GM21619 (cell line): ENCODE measurements around the gene MKS1.

ENCODE experiments used
- ATAC-seq: cut with Tn5 transposase; IDR thresholded peaks from one replicate; pipeline ENCODE4 v1.9.1; 2021; ENCODE audit not compliant: unreplicated experiment

Gene MKS1

DNA sequence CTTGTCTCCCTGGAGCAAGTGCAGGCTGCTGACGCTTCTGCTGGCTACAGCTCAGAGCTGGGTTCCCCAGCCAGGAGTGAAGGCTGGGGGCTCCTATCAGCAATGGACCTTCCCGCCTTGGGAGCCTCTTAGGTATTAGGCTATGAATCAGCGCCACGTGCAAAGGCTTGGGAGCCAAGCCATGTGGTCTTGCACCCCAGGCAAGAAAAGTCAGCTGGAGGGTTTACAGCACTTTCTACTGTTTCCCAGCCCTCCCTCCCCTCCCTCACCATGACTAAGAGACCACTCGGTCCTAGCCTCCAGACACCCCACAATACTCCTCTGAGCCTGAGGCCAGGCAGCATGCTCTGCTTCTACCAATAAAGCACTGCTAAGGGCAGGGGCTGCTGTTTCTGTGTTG is 14.3 kb downstream of the MKS1 start:
- ATAC-seq: no peak

DNA sequence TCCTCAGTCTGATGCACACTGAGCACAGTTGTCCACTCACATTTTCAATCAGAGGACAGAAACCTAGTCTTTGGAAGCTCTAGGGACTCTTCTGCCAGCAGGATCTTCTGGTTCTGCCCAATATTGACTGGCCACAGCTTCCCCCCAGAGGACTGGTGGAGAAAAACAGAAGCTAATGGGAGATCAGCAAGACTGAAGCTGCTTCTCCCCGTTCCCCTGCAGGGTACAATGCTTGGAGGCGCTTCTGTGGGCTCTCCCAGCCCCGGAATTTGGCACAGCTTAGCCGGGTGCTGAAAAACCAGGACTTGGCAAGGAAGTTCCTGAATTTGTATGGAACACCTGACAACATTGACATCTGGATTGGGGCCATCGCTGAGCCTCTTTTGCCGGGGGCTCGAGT is 16.2 kb downstream of the MKS1 start:
- ATAC-seq: no peak

- no peak for ATAC-seq
These were observed 18.9 kb downstream of the MKS1 start for GRCh38 chr17:58200024-58200633.

DNA sequence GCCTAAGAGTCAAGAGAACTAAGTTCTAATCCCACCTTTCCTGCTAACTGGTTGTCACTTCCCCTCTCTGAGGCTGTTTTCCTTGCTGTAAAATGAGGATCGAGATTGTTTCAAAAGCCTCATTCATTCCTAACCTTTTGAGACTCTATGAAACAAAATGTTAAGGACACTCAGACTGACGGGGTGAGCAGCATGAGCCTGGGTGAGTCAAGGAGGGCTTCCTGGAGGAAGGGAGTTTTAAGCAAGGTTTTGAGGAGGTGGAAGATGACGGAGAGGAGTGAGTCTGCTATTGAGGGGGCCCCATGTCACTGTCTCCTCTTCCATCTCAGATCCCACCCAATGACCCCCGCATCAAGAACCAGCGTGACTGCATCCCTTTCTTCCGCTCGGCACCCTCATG is 22.4 kb downstream of the MKS1 start:
- no peak for ATAC-seq

DNA sequence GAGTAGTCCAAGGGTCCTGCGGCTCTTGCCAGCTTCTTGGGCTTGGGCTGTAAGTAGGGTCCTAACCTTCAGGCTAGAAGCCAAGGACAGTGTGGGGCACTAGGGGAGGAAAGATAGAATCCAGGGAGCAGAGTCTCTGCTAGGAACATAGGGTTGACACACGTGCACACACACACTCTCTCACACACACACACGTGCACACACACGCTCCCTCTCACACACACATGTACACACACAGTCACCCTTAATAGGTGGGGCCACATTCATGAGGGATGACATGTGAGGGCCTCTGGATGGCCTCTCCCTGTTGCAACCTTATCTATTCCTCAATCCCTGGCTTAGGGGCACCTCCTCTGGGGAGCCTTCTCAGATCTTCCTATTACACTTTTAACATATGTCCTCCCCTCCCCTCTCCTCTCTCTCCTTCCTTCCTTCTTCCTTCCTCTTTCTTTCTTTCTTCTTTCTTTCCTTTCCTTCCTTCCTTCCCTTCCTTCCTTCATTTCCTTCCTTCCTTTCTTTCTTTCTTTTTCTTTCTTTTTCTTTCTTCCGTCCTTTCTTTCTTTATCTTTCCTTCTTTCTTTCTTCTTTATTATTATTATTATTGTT is 23.4 kb downstream of the MKS1 start:
- no peak for ATAC-seq

DNA sequence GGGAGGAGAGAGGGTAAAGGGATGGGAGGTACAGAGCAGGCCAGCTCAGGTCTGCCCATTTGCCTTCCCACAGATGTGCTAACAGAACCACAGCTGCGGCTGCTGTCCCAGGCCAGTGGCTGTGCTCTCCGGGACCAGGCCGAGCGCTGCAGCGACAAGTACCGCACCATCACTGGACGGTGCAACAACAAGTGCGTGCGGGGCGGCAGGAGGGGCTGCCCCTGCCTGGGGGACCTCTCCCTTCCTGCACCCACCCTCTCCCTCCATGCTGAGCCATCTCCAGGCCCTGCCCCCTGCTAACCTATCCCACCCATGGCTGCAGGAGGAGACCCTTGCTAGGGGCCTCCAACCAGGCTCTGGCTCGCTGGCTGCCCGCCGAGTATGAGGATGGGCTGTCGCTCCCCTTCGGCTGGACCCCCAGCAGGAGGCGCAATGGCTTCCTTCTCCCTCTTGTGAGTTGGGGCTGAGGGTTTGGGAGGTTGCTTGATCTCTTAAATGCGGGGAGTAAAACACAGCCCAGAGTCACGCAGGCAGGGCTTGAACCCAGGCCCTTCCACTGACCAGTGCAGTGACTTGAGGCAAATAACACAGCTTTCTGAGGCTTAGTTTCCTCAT is 25.3 kb downstream of the MKS1 start:
- no peak for ATAC-seq

GRCh38 chr17:58192612-58193011 is 26.4 kb downstream of the MKS1 start, which contains the start of gene EPX:
TSS of gene EPX (plus strand) at chr17:58192726. CDS start at chr17:58192847, 121 bp downstream.
- ATAC-seq: no peak

GRCh38 chr17:58191241-58191896 is 27.7 kb downstream of the MKS1 start:
- ATAC-seq: no peak

DNA sequence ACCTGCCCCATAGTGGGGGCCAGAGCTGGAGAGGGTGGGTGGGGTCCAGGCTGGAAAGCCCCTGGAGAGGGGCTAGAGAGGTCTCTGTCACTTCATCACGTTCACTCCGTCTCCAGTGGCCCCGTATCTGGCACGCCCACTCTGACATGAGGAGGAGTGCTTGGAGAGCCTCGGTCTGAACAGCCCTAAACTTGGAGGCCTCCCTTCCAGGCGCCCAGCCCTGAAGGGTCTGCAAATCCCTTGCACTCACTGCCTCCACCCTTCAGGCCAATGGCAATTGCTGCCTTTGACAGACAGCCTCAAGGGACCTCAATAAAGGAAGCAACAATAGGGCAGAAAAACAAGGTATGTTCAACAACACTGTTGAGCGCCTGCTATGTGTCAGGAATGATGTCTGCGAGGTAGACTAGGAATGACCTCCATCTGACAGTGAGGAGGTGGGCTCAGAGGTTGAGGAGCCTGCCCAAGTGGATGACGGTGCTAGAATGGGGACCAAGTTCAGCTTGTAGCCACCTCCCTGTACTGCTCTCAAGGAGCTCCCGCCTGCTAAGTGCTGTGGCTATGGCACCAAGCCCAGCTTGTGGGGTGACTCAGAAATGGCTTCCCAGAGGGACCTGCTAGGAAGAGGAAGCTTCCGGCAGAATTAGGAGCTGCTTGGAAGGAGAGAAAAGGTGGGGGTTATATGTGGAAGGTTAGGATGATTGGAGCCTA is 29.5 kb downstream of the MKS1 start:
- no peak for ATAC-seq

GRCh38 chr17:58187675-58188074 is 31.4 kb downstream of the MKS1 start:
- ATAC-seq: no peak

GRCh38 chr17:58187063-58187462 is 32.0 kb downstream of the MKS1 start:
- no peak for ATAC-seq

DNA sequence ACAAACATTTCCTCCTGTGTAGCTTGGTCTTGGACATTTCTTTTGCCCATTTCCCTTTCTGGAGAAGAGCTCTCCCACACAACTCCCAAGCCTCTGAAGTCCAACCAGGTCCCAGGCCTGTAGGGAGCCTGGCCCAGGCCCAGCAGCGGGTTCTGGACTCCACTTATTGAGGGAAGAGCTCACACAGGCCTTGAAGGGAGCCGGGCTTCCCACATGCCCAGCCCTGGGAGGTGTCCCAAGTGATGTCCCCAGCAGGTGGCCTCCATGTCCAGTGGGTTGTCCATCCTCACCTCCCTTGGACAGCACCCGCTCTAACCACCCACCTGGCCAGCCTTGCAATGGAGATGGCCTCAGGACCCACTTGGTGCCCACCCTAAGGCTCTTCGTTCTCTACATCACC is 32.5 kb downstream of the MKS1 start:
- no peak for ATAC-seq

GRCh38 chr17:58184986-58185761 is 33.9 kb downstream of the MKS1 start:
- no peak for ATAC-seq

- no peak for ATAC-seq
These were observed 34.6 kb downstream of the MKS1 start for GRCh38 chr17:58184308-58184985.

GRCh38 chr17:58183514-58183913 is 35.5 kb downstream of the MKS1 start:
- ATAC-seq: no peak

- ATAC-seq: no peak
These were observed 37.3 kb downstream of the MKS1 start for GRCh38 chr17:58181796-58182195.

- ATAC-seq: no peak
These were observed 42.9 kb downstream of the MKS1 start for GRCh38 chr17:58176200-58176599.

DNA sequence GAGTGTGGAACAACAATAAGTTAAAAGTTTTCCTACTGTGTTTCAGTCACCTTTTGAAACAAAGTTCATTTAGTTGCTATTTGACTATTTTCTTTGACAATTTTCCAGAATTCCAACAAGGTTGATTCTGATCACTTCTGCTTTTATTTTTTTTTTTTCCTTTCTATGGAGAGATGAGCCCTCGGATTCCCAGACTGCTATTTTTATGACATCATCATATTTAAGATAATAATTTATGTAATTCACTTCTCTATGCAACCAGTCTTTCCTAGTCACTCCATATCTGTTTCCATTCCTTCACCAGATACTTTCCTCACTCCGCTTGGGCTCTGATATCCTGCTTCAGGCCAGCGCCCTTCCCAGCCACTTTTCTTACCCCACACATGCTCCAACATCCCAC is 44.2 kb downstream of the MKS1 start:
- no peak for ATAC-seq

- ATAC-seq: no peak
These were observed 46.5 kb downstream of the MKS1 start for GRCh38 chr17:58172369-58173071.

- ATAC-seq: no peak
These were observed 48.4 kb downstream of the MKS1 start for GRCh38 chr17:58170622-58171021.
